Nephron (organoid): ENCODE measurements around the gene SHISA4.
A peak's percentile ranks its signal among the peaks of the same experiment; 100 is the strongest.

Source experiments
- H3K27ac Mint-ChIP-seq, 3 experiments: 2 replicates each; pipeline ENCODE4 v1.8.0; 2020; ENCODE audit warnings: mixed read lengths in 3 of 3, mild to moderate bottlenecking in 2 of 3, moderate library complexity in 1 of 3
- H3K27me3 Mint-ChIP-seq: 2 replicates; pipeline ENCODE4 v1.8.0; 2021; ENCODE audit warnings: low read depth, mild to moderate bottlenecking, moderate library complexity, mixed read lengths
- H3K36me3 Mint-ChIP-seq: 2 replicates; pipeline ENCODE4 v1.8.0; 2020; ENCODE audit warnings: low read depth, mixed read lengths
- H3K4me1 Mint-ChIP-seq: 2 replicates; pipeline ENCODE4 v1.8.0; 2020; ENCODE audit warnings: mixed read lengths
- H3K4me3 Mint-ChIP-seq, 3 experiments: 2 replicates each; pipeline ENCODE4 v1.8.0; 2020; ENCODE audit warnings: mild to moderate bottlenecking in 3 of 3, mixed read lengths in 3 of 3, moderate library complexity in 2 of 3
- H3K9me3 Mint-ChIP-seq: 2 replicates; pipeline ENCODE4 v1.8.0; 2020; ENCODE audit warnings: mixed read lengths
- TF ChIP-seq, protein P1 (sequence below), 3 experiments: fragments of 200-600 bp; sonication (generic); IDR thresholded peaks; one replicate each; pipeline ENCODE4 v1.5.0; 2021; ENCODE audit warnings: antibody characterized with exemption in 3 of 3; ENCODE audit not compliant: unreplicated experiment in 3 of 3

SHISA4 gene

GRCh38 chr1:201905234-201905890 is 16.7 kb downstream of the SHISA4 start:
- Mint-ChIP-seq H3K4me1 (peaks cover 32% of the 10 kb centered on the region), H3K9me3 (no peaks in the 10 kb centered on the region), H3K4me3 (no peak overlapping the region), H3K36me3 (peaks cover 4% of the 10 kb centered on the region), H3K27me3 (peaks cover 10% of the 10 kb centered on the region), H3K27ac (peak overlapping the region; percentile 75 to 96 (median 96))
- TF ChIP-seq, protein P1, sequence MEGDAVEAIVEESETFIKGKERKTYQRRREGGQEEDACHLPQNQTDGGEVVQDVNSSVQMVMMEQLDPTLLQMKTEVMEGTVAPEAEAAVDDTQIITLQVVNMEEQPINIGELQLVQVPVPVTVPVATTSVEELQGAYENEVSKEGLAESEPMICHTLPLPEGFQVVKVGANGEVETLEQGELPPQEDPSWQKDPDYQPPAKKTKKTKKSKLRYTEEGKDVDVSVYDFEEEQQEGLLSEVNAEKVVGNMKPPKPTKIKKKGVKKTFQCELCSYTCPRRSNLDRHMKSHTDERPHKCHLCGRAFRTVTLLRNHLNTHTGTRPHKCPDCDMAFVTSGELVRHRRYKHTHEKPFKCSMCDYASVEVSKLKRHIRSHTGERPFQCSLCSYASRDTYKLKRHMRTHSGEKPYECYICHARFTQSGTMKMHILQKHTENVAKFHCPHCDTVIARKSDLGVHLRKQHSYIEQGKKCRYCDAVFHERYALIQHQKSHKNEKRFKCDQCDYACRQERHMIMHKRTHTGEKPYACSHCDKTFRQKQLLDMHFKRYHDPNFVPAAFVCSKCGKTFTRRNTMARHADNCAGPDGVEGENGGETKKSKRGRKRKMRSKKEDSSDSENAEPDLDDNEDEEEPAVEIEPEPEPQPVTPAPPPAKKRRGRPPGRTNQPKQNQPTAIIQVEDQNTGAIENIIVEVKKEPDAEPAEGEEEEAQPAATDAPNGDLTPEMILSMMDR (IDR thresholded peaks at IDR 0.05; ENCODE audit: unreplicated experiment in 3 of 3), result no peak

DNA sequence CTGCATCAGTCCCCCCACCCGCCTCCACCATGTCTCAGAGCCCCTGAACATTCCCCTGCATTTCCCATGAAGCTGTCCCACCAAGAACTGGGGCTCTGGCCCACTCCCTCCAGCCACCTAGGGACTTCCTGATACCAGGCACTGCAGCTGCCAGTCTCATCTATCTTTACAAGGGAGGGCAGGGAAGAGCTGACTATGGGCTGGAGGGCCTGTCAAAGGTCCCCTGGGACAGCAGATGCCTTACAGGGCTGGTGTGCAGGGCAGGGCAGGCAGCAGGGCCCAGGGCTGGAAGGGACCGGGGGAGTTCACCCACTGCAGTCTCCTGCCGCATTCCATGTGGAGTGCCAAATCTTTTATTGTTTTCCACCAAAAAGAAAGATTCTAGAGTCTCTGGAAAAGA is 17.6 kb downstream of the SHISA4 start:
- H3K4me3 Mint-ChIP-seq, result no peak overlapping the region
- H3K9me3 Mint-ChIP-seq, result no peaks in the 10 kb centered on the region
- TF ChIP-seq, protein P1 (IDR thresholded peaks at IDR 0.05; ENCODE audit: unreplicated experiment in 3 of 3), result no peak
- H3K27me3 Mint-ChIP-seq, result peaks cover 10% of the 10 kb centered on the region
- peaks cover 32% of the 10 kb centered on the region for H3K4me1 Mint-ChIP-seq
- no peaks in the 10 kb centered on the region for H3K36me3 Mint-ChIP-seq
- peak overlapping the region in 2 of 3 experiments; percentile 74 to 96 for H3K27ac Mint-ChIP-seq

DNA sequence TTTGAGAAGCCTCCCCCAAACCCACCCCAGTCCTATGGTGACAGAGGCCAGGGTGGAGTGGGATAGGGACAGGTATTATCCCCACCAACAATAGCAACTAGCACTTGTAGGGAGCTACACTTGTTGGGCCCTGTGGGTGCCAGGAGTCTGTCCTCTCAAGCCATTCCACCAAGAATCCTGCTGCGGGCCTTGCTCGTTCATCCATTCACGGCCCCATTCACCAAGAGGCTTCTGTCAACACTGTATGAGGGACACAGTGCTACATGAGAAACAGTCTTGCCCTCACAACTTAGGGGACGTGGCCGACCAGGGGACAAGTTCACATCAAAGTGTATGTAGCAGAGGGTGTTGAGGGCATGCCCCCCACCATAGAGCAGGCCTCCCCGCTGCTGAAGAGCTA is 18.9 kb downstream of the SHISA4 start:
- no peak overlapping the region for H3K4me3 Mint-ChIP-seq
- peaks cover 10% of the 10 kb centered on the region for H3K27me3 Mint-ChIP-seq
- H3K4me1 Mint-ChIP-seq, result peaks cover 40% of the 10 kb centered on the region
- no peaks in the 10 kb centered on the region for H3K36me3 Mint-ChIP-seq
- H3K27ac Mint-ChIP-seq, result peak overlapping the region in 2 of 3 experiments; percentile 53 to 81
- no peaks in the 10 kb centered on the region for H3K9me3 Mint-ChIP-seq
- TF ChIP-seq, protein P1 (IDR thresholded peaks at IDR 0.05; ENCODE audit: unreplicated experiment in 3 of 3), result no peak

GRCh38 chr1:201911826-201912571 is 23.3 kb downstream of the SHISA4 start:
- no peaks in the 10 kb centered on the region for H3K36me3 Mint-ChIP-seq
- H3K4me3 Mint-ChIP-seq, result no peak overlapping the region
- peaks cover 44% of the 10 kb centered on the region for H3K4me1 Mint-ChIP-seq
- no peaks in the 10 kb centered on the region for H3K9me3 Mint-ChIP-seq
- TF ChIP-seq, protein P1 (IDR thresholded peaks at IDR 0.05; ENCODE audit: unreplicated experiment in 3 of 3), result no peak
- peak overlapping the region; percentile 64 to 91 (median 78) for H3K27ac Mint-ChIP-seq
- peaks cover 10% of the 10 kb centered on the region for H3K27me3 Mint-ChIP-seq

GRCh38 chr1:201912832-201913231 is 24.1 kb downstream of the SHISA4 start:
- no peaks in the 10 kb centered on the region for H3K36me3 Mint-ChIP-seq
- peaks cover 45% of the 10 kb centered on the region for H3K4me1 Mint-ChIP-seq
- H3K4me3 Mint-ChIP-seq, result no peak overlapping the region
- TF ChIP-seq, protein P1 (IDR thresholded peaks at IDR 0.05; ENCODE audit: unreplicated experiment in 3 of 3), result no peak
- H3K27ac Mint-ChIP-seq, result no peak overlapping the region
- H3K9me3 Mint-ChIP-seq, result no peaks in the 10 kb centered on the region
- H3K27me3 Mint-ChIP-seq, result peaks cover 10% of the 10 kb centered on the region
